SK-N-SH treated with all-trans-retinoic acid at 6 μM for 48 hours (cell line): ENCODE measurements around the gene FAM47E.

ENCODE experiments used
- ATAC-seq: fragments of 200-7000 bp; cut with Tn5 transposase; 3 replicates; pipeline ENCODE4 v1.9.1; 2020; ENCODE audit warnings: mild to moderate bottlenecking, moderate library complexity
- ARNTL ChIP-seq: fragments of 450-650 bp; formaldehyde crosslinking; IDR thresholded peaks from 2 replicates; pipeline ENCODE4 v1.5.0; 2020; ENCODE audit warnings: low read depth, mild to moderate bottlenecking, moderate library complexity, borderline replicate concordance
- BACH2 ChIP-seq: fragments of 250-450 bp; sonication (Bioruptor Pico); IDR thresholded peaks from 2 replicates; pipeline ENCODE4 v1.9.0; 2021; ENCODE audit warnings: mild to moderate bottlenecking, borderline replicate concordance
- CREB5 ChIP-seq: fragments of 250-450 bp; sonication (Bioruptor Pico); IDR thresholded peaks from 2 replicates; pipeline ENCODE4 v1.5.1; 2020; ENCODE audit warnings: low read depth, mild to moderate bottlenecking, moderate library complexity
- CSDC2 ChIP-seq: fragments of 250-450 bp; sonication (Bioruptor Pico); IDR thresholded peaks from 2 replicates; pipeline ENCODE4 v1.5.0; 2020; ENCODE audit warnings: mild to moderate bottlenecking, moderate library complexity
- GLIS3 ChIP-seq: fragments of 250-450 bp; sonication (Bioruptor Pico); IDR thresholded peaks from 2 replicates; pipeline ENCODE4 v1.5.0; 2020; ENCODE audit warnings: mild to moderate bottlenecking, moderate library complexity
- ISL1 ChIP-seq: fragments of 250-450 bp; sonication (Bioruptor Pico); IDR thresholded peaks from 2 replicates; pipeline ENCODE4 v2.1.2; 2022; ENCODE audit warnings: mild to moderate bottlenecking, moderate library complexity
- OSR1 ChIP-seq: fragments of 250-450 bp; sonication (Bioruptor Pico); IDR thresholded peaks from 2 replicates; pipeline ENCODE4 v1.8.0; 2022; ENCODE audit warnings: moderate library complexity, mild to moderate bottlenecking, inconsistent platforms
- RARB ChIP-seq: fragments of 250-450 bp; sonication (Bioruptor Pico); IDR thresholded peaks from 2 replicates; pipeline ENCODE4 v1.8.0; 2021; ENCODE audit warnings: mild to moderate bottlenecking, moderate library complexity
- SNAI2 ChIP-seq: fragments of 250-450 bp; sonication (Bioruptor Pico); IDR thresholded peaks from 2 replicates; pipeline ENCODE4 v1.5.0; 2020; ENCODE audit warnings: mild to moderate bottlenecking, moderate library complexity
- TCF4 ChIP-seq: fragments of 250-450 bp; sonication (Bioruptor Pico); IDR thresholded peaks from 2 replicates; pipeline ENCODE4 v1.8.0; 2021; ENCODE audit warnings: mild to moderate bottlenecking, moderate library complexity, borderline replicate concordance
- TOX ChIP-seq: fragments of 250-450 bp; sonication (Bioruptor Pico); IDR thresholded peaks from 2 replicates; pipeline ENCODE4 v1.8.0; 2021; ENCODE audit warnings: mild to moderate bottlenecking, moderate library complexity, borderline replicate concordance
- ZC3H10 ChIP-seq: fragments of 250-450 bp; sonication (Bioruptor Pico); IDR thresholded peaks from 2 replicates; pipeline ENCODE4 v1.5.1; 2021; ENCODE audit warnings: mild to moderate bottlenecking, moderate library complexity
- ZFP3 ChIP-seq: fragments of 250-450 bp; sonication (Bioruptor Pico); IDR thresholded peaks from 2 replicates; pipeline ENCODE4 v1.5.0; 2020; ENCODE audit warnings: mild to moderate bottlenecking, moderate library complexity
- ZFP30 ChIP-seq: fragments of 450-650 bp; formaldehyde crosslinking; IDR thresholded peaks from 2 replicates; pipeline ENCODE4 v1.5.0; 2022; ENCODE audit warnings: mild to moderate bottlenecking, moderate library complexity
- ZNF565 ChIP-seq: fragments of 450-650 bp; formaldehyde crosslinking; conservative IDR thresholded peaks from 2 replicates; pipeline ENCODE4 v1.5.0; 2020; ENCODE audit warnings: low read depth, mild to moderate bottlenecking, moderate library complexity
- ZNF70 ChIP-seq: fragments of 450-650 bp; formaldehyde crosslinking; IDR thresholded peaks from 2 replicates; pipeline ENCODE4 v1.5.0; 2020; ENCODE audit warnings: mild to moderate bottlenecking, moderate library complexity
- ZNF8 ChIP-seq: fragments of 450-650 bp; formaldehyde crosslinking; IDR thresholded peaks from 2 replicates; pipeline ENCODE4 v1.5.0; 2020; ENCODE audit warnings: mild to moderate bottlenecking, moderate library complexity
- TF ChIP-seq, protein P1 (sequence below): fragments of 250-450 bp; sonication (Bioruptor Pico); IDR thresholded peaks from 2 replicates; pipeline ENCODE4 v1.5.1; 2021; ENCODE audit warnings: mild to moderate bottlenecking, moderate library complexity
- TF ChIP-seq, protein P2 (sequence below): fragments of 250-450 bp; sonication (Bioruptor Pico); IDR thresholded peaks from 2 replicates; pipeline ENCODE4 v1.8.0; 2020; ENCODE audit warnings: mild to moderate bottlenecking, moderate library complexity, borderline replicate concordance
- TF ChIP-seq, protein P3 (sequence below): fragments of 250-450 bp; sonication (Bioruptor Pico); IDR thresholded peaks from 2 replicates; pipeline ENCODE4 v1.5.0; 2020; ENCODE audit warnings: mild to moderate bottlenecking, moderate library complexity

The FAM47E gene

DNA sequence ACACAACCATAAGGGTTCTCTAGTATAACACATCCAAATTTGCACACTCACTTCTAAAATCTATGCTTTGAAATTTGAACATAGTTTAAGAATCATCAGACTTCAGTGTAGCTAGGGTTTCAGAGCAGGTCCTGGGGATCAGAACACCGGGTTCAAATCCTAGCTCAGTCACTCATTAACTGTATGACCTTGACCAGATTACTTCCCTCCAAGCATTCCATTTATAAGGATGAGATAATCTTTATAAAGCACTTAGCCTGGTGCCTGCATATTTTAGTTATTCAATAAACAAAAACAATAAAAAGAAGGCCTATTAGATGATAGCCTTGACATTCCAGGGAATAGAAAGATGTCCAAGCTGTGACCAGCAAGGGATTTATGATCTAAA is 50.2 kb downstream of the FAM47E start:
- peak; percentile 1; the same call in 2 of the 3 replicates for ATAC-seq
- TF ChIP-seq, protein P1, sequence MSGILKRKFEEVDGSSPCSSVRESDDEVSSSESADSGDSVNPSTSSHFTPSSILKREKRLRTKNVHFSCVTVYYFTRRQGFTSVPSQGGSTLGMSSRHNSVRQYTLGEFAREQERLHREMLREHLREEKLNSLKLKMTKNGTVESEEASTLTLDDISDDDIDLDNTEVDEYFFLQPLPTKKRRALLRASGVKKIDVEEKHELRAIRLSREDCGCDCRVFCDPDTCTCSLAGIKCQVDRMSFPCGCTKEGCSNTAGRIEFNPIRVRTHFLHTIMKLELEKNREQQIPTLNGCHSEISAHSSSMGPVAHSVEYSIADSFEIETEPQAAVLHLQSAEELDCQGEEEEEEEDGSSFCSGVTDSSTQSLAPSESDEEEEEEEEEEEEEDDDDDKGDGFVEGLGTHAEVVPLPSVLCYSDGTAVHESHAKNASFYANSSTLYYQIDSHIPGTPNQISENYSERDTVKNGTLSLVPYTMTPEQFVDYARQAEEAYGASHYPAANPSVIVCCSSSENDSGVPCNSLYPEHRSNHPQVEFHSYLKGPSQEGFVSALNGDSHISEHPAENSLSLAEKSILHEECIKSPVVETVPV, result 0 out of 2 replicates have a peak, but pooled peaks have one; percentile 44
- TF ChIP-seq TOX (CRISPR knock-in tag) (no peak), CREB5 (CRISPR knock-in tag) (peak; percentile 72; the same call in 1 of the 2 replicates), ISL1 (CRISPR knock-in tag) (peak; percentile 90), SNAI2 (CRISPR knock-in tag) (0 out of 2 replicates have a peak, but pooled peaks have one; percentile 16)
- TF ChIP-seq, all 23 proteins: peak for 4

- ATAC-seq, result no peak
- TF ChIP-seq ISL1 (CRISPR knock-in tag), result no peak
- TF ChIP-seq, protein P1, result no peak
- no peak for TF ChIP-seq GLIS3 (CRISPR knock-in tag)
- no peak for TF ChIP-seq ZNF565 (CRISPR knock-in tag)
These were observed 51.4 kb downstream of the FAM47E start for GRCh38 chr4:76302826-76303438.

DNA sequence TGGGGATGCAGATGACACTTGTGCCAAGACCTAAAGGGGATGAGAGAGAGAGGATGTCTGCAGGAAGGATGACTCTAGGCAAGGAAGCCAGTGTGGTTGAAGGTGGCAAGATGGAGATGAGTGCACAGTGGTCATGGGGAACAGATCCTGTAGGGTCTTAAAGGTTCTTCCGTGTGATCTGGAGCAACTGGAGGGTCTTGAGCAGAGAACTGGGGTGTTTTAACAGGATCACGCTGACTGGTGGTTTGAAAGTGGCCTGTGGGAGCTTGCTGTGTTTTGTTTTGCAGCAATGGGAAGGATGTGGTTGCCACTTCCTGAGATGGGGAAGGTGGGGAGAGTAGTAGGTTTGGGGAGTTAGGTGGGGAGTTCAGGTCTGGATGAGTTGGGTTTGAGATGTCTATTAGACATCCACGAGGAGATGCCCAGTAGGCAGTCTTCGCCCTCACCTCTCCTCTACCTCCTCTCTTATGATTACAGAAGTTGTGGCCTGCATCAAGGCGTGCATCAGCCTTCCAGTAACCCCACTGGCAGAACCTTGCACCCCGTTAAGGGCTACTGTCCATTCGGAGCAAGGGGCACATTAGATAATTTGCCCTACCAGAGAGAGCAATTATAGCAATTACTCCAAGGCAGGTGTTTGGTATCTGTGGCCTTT is 53.6 kb downstream of the FAM47E start:
- TF ChIP-seq CSDC2 (CRISPR knock-in tag) (no peak), ZNF70 (CRISPR knock-in tag) (no peak), ZC3H10 (CRISPR knock-in tag) (no peak), RARB (CRISPR knock-in tag) (no peak), ZNF565 (CRISPR knock-in tag) (no peak), ZFP30 (CRISPR knock-in tag) (no peak), SNAI2 (CRISPR knock-in tag) (no peak)
- TF ChIP-seq, protein P2, sequence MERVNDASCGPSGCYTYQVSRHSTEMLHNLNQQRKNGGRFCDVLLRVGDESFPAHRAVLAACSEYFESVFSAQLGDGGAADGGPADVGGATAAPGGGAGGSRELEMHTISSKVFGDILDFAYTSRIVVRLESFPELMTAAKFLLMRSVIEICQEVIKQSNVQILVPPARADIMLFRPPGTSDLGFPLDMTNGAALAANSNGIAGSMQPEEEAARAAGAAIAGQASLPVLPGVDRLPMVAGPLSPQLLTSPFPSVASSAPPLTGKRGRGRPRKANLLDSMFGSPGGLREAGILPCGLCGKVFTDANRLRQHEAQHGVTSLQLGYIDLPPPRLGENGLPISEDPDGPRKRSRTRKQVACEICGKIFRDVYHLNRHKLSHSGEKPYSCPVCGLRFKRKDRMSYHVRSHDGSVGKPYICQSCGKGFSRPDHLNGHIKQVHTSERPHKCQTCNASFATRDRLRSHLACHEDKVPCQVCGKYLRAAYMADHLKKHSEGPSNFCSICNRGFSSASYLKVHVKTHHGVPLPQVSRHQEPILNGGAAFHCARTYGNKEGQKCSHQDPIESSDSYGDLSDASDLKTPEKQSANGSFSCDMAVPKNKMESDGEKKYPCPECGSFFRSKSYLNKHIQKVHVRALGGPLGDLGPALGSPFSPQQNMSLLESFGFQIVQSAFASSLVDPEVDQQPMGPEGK, result no peak
- TF ChIP-seq, all 23 proteins: peak for 0
- ATAC-seq, result no peak

- ATAC-seq, result peak; percentile 86
- no peak for TF ChIP-seq RARB (CRISPR knock-in tag)
- TF ChIP-seq GLIS3 (CRISPR knock-in tag), result no peak
- TF ChIP-seq ZNF8, result no peak
- no peak for TF ChIP-seq TOX (CRISPR knock-in tag)
- TF ChIP-seq, protein P1, result no peak
- TF ChIP-seq ISL1 (CRISPR knock-in tag), result no peak
- no peak for TF ChIP-seq ZFP3 (CRISPR knock-in tag)
- TF ChIP-seq, protein P3, sequence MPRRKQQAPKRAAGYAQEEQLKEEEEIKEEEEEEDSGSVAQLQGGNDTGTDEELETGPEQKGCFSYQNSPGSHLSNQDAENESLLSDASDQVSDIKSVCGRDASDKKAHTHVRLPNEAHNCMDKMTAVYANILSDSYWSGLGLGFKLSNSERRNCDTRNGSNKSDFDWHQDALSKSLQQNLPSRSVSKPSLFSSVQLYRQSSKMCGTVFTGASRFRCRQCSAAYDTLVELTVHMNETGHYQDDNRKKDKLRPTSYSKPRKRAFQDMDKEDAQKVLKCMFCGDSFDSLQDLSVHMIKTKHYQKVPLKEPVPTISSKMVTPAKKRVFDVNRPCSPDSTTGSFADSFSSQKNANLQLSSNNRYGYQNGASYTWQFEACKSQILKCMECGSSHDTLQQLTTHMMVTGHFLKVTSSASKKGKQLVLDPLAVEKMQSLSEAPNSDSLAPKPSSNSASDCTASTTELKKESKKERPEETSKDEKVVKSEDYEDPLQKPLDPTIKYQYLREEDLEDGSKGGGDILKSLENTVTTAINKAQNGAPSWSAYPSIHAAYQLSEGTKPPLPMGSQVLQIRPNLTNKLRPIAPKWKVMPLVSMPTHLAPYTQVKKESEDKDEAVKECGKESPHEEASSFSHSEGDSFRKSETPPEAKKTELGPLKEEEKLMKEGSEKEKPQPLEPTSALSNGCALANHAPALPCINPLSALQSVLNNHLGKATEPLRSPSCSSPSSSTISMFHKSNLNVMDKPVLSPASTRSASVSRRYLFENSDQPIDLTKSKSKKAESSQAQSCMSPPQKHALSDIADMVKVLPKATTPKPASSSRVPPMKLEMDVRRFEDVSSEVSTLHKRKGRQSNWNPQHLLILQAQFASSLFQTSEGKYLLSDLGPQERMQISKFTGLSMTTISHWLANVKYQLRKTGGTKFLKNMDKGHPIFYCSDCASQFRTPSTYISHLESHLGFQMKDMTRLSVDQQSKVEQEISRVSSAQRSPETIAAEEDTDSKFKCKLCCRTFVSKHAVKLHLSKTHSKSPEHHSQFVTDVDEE (CRISPR knock-in tag), result no peak; the same call in 1 of the 2 replicates
- TF ChIP-seq, protein P2, result no peak
- no peak for TF ChIP-seq CSDC2 (CRISPR knock-in tag)
- no peak for TF ChIP-seq TCF4 (CRISPR knock-in tag)
- no peak for TF ChIP-seq SNAI2 (CRISPR knock-in tag)
- TF ChIP-seq ARNTL (CRISPR knock-in tag), result no peak
- TF ChIP-seq BACH2, result no peak
- TF ChIP-seq OSR1 (CRISPR knock-in tag), result no peak
These were observed 54.7 kb downstream of the FAM47E start, which contains the start of gene STBD1 for GRCh38 chr4:76305971-76306881. STBD1 (plus strand) TSS chr4:76306733; CDS start chr4:76306770, 37 bp downstream.
